HUES48 (cell line): Measurements from ENCODE around the gene CD93.

Experiments used
- H3K27ac ChIP-seq: one replicate; pipeline ENCODE4 v1.7.0; 2013; ENCODE audit warnings: low read depth, low read length, inconsistent platforms
- H3K27me3 ChIP-seq: 2 replicates; pipeline ENCODE4 v1.6.1; 2013; ENCODE audit warnings: mild to moderate bottlenecking, low read length; ENCODE audit not compliant: control insufficient read depth, insufficient read depth
- H3K36me3 ChIP-seq: 2 replicates; pipeline ENCODE4 v1.6.1; 2013; ENCODE audit warnings: low read length; ENCODE audit not compliant: control insufficient read depth, insufficient read depth
- H3K4me1 ChIP-seq: 2 replicates; pipeline ENCODE4 v1.6.1; 2013; ENCODE audit warnings: mild to moderate bottlenecking, low read length; ENCODE audit not compliant: control insufficient read depth, insufficient read depth
- H3K4me3 ChIP-seq: 2 replicates; pipeline ENCODE4 v1.5.1; 2013; ENCODE audit warnings: mild to moderate bottlenecking, low read depth, low read length
- H3K9ac ChIP-seq: 2 replicates; pipeline ENCODE4 v1.6.1; 2013; ENCODE audit warnings: mild to moderate bottlenecking, low read depth, low read length, moderate library complexity
- H3K9me3 ChIP-seq: 2 replicates; pipeline ENCODE4 v1.6.1; 2013; ENCODE audit warnings: low read length; ENCODE audit not compliant: control insufficient read depth, insufficient read depth

CD93 gene

GRCh38 chr20:23111307-23111943, 25.3 kb upstream of the CD93 start:
- no peak overlapping the region for H3K27ac ChIP-seq
- H3K4me3 ChIP-seq: no peak overlapping the region
- H3K9ac ChIP-seq: no peak overlapping the region
- no peaks in the 10 kb centered on the region for H3K27me3 ChIP-seq
- H3K4me1 ChIP-seq: no peaks in the 10 kb centered on the region
- no peaks in the 10 kb centered on the region for H3K9me3 ChIP-seq
- no peaks in the 10 kb centered on the region for H3K36me3 ChIP-seq

DNA sequence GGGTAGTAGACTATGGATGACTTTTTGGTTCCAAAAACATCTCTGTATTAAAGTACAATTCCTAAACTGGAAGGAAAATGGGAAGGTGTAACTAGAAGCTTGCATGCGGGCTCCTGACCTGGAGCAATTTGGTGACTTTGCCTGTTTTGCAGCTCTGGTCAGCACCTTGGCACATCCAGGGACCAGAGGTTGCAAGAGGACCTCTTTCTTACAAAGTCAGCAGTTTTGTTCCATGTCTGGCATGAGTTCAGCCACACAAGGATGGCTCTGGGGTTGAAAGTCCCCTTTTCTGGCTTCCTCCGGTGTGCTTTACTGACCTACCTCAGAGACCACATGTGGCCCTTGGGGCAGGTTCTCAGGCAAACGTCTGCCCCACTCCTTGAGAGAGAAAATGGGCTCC, 22.7 kb upstream of the CD93 start:
- Histone ChIP-seq H3K9ac (no peak overlapping the region), H3K36me3 (no peaks in the 10 kb centered on the region), H3K27ac (no peak overlapping the region), H3K4me3 (no peak overlapping the region), H3K27me3 (no peaks in the 10 kb centered on the region), H3K9me3 (no peaks in the 10 kb centered on the region), H3K4me1 (no peaks in the 10 kb centered on the region)

GRCh38 chr20:23107466-23107865, 21.3 kb upstream of the CD93 start:
- no peaks in the 10 kb centered on the region for H3K36me3 ChIP-seq
- H3K27ac ChIP-seq: no peak overlapping the region
- no peaks in the 10 kb centered on the region for H3K9me3 ChIP-seq
- no peak overlapping the region for H3K9ac ChIP-seq
- no peaks in the 10 kb centered on the region for H3K27me3 ChIP-seq
- H3K4me3 ChIP-seq: no peak overlapping the region
- no peaks in the 10 kb centered on the region for H3K4me1 ChIP-seq

- Histone ChIP-seq H3K9me3 (no peaks in the 10 kb centered on the region), H3K9ac (no peak overlapping the region), H3K27me3 (no peaks in the 10 kb centered on the region), H3K36me3 (no peaks in the 10 kb centered on the region), H3K4me3 (no peak overlapping the region), H3K27ac (no peak overlapping the region), H3K4me1 (no peaks in the 10 kb centered on the region)
Observed at GRCh38 chr20:23106271-23106851, 20.2 kb upstream of the CD93 start.

DNA sequence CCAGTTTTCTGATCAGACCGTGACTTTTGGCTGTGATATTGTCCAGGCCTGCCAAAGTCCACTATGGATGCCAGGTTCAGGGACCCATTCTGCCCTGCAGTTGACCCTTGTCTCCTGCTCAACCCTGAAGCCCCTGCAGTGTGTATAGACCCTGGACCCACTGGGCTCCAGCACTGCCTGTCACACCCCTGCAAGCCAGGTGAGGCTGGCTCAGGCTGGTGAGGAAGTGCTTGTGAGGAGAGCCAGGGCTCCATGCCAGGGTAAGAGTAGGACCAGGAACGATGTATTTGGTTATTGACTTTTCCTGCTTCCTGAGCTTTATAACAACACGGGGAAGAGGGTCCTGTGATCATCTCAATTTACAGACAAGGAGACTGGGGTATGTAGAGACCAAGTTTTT, 19.1 kb upstream of the CD93 start:
- Histone ChIP-seq H3K27me3 (no peaks in the 10 kb centered on the region), H3K36me3 (no peaks in the 10 kb centered on the region), H3K4me1 (no peaks in the 10 kb centered on the region), H3K9me3 (no peaks in the 10 kb centered on the region), H3K4me3 (no peak overlapping the region), H3K9ac (no peak overlapping the region), H3K27ac (no peak overlapping the region)

GRCh38 chr20:23103284-23104018, 17.3 kb upstream of the CD93 start:
- Histone ChIP-seq H3K27ac (no peak overlapping the region), H3K4me1 (no peaks in the 10 kb centered on the region), H3K4me3 (no peak overlapping the region), H3K36me3 (no peaks in the 10 kb centered on the region), H3K27me3 (no peaks in the 10 kb centered on the region), H3K9ac (no peak overlapping the region), H3K9me3 (no peaks in the 10 kb centered on the region)

DNA sequence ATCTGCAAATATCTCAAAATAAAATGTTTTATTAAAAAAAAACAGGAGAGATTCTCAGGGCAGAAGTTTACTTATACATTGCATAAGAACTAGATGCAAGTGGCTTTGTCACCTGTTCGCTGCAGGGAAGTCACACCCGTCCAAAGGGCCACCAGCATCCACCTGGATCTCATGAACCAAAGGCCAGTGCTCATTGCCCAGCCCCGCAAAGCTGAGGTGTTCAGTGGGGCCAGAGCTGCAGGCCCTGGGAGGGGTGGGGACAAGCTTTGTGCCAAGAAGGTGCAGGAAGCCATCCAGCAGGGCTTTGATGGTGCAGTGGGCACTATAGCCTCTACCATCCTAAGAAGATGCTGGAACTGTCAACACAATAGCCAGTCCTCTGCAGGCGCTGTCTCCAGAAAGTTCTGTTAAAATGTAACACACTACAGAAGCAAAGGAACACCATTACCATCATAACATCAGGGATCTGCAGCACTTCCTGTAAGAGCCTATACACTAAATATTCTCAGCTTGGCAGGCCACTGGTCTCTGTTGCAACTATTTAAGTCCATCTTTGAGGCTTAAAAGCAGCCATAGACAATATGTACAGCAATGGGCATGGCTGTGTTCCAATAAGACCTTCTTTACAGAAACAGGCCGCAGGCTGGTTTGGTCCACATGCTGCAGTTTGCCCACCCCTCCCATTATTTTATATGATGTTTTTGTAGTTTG, 15.7 kb upstream of the CD93 start:
- H3K4me3 ChIP-seq: no peak overlapping the region
- H3K9me3 ChIP-seq: no peaks in the 10 kb centered on the region
- no peaks in the 10 kb centered on the region for H3K4me1 ChIP-seq
- H3K36me3 ChIP-seq: no peaks in the 10 kb centered on the region
- no peaks in the 10 kb centered on the region for H3K27me3 ChIP-seq
- no peak overlapping the region for H3K9ac ChIP-seq
- H3K27ac ChIP-seq: no peak overlapping the region

- no peaks in the 10 kb centered on the region for H3K9me3 ChIP-seq
- H3K27me3 ChIP-seq: no peaks in the 10 kb centered on the region
- H3K4me3 ChIP-seq: no peak overlapping the region
- H3K4me1 ChIP-seq: no peaks in the 10 kb centered on the region
- H3K9ac ChIP-seq: no peak overlapping the region
- no peaks in the 10 kb centered on the region for H3K36me3 ChIP-seq
- no peak overlapping the region for H3K27ac ChIP-seq
Observed at GRCh38 chr20:23100720-23101107, 14.6 kb upstream of the CD93 start.

- H3K9me3 ChIP-seq: no peaks in the 10 kb centered on the region
- H3K4me1 ChIP-seq: no peaks in the 10 kb centered on the region
- no peak overlapping the region for H3K4me3 ChIP-seq
- H3K36me3 ChIP-seq: no peaks in the 10 kb centered on the region
- no peak overlapping the region for H3K27ac ChIP-seq
- no peaks in the 10 kb centered on the region for H3K27me3 ChIP-seq
- H3K9ac ChIP-seq: no peak overlapping the region
Observed at GRCh38 chr20:23099791-23100719, 13.9 kb upstream of the CD93 start.
